Fibroblast of the conjunctiva (primary cell): Measurements from ENCODE around the gene FAM174A.

Experiments
- DNase-seq: peaks from one replicate; pipeline ENCODE4 v3.0.0-alpha.2; 2010; ENCODE audit warnings: low read depth

Gene FAM174A

GRCh38 chr5:100535060-100536005, at the start of gene FAM174A:
FAM174A (plus strand) TSS chr5:100535374; CDS start chr5:100535531, 157 bp downstream.
- DNase-seq: peak; percentile 96

GRCh38 chr5:100493996-100494395, 41.2 kb upstream of the FAM174A start:
- DNase-seq: no peak

- no peak for DNase-seq
Observed at GRCh38 chr5:100496296-100496695, 38.9 kb upstream of the FAM174A start.

- DNase-seq: no peak
Observed at GRCh38 chr5:100502684-100503083, 32.5 kb upstream of the FAM174A start.

GRCh38 chr5:100505984-100506670, 29.0 kb upstream of the FAM174A start:
- DNase-seq: peak; percentile 82

- DNase-seq: no peak
Observed at GRCh38 chr5:100516285-100516684, 18.9 kb upstream of the FAM174A start.

GRCh38 chr5:100517301-100517974, 17.7 kb upstream of the FAM174A start:
- no peak for DNase-seq

GRCh38 chr5:100518377-100518776, 16.8 kb upstream of the FAM174A start:
- no peak for DNase-seq

GRCh38 chr5:100519075-100519474, 16.1 kb upstream of the FAM174A start:
- no peak for DNase-seq

- DNase-seq: no peak
Observed at GRCh38 chr5:100520348-100520747, 14.8 kb upstream of the FAM174A start.

- no peak for DNase-seq
Observed at GRCh38 chr5:100537946-100538345, 2.8 kb downstream of the FAM174A start.

- no peak for DNase-seq
Observed at GRCh38 chr5:100539519-100539918, 4.3 kb downstream of the FAM174A start.

GRCh38 chr5:100542086-100542485, 6.9 kb downstream of the FAM174A start:
- no peak for DNase-seq

- no peak for DNase-seq
Observed at GRCh38 chr5:100546001-100546400, 10.8 kb downstream of the FAM174A start.

- DNase-seq: no peak
Observed at GRCh38 chr5:100550531-100551051, 15.4 kb downstream of the FAM174A start.

- DNase-seq: no peak
Observed at GRCh38 chr5:100551183-100551582, 16.0 kb downstream of the FAM174A start.

- no peak for DNase-seq
Observed at GRCh38 chr5:100553209-100553608, 18.0 kb downstream of the FAM174A start.

GRCh38 chr5:100560860-100561259, 25.7 kb downstream of the FAM174A start:
- DNase-seq: no peak

- no peak for DNase-seq
Observed at GRCh38 chr5:100562821-100563220, 27.6 kb downstream of the FAM174A start.

- no peak for DNase-seq
Observed at GRCh38 chr5:100566382-100567141, 31.4 kb downstream of the FAM174A start.

- no peak for DNase-seq
Observed at GRCh38 chr5:100574716-100575115, 39.5 kb downstream of the FAM174A start.

- DNase-seq: no peak
Observed at GRCh38 chr5:100575815-100576214, 40.6 kb downstream of the FAM174A start.
